Body of pancreas (tissue), 4 donors: ENCODE data around the gene ERCC5.

ENCODE experiments used
- POLR2A ChIP-seq, 3 donors: fragments of 450-650 bp; IDR thresholded peaks; one replicate each; pipeline ENCODE4 v1.6.1; 2016; ENCODE audit warnings: antibody characterized with exemption in 3 of 3, mild to moderate bottlenecking in 2 of 3
- TF ChIP-seq, protein P1 (sequence below), 7 experiments: fragments of 450-650 bp in 4 of 7; fragments of 200-600 bp in 3 of 7; sonication (generic) in 3 of 7; IDR thresholded peaks; one replicate each; pipeline ENCODE4 v1.5.1; 2016 to 2019; ENCODE audit warnings: antibody characterized with exemption in 7 of 7

DNA sequence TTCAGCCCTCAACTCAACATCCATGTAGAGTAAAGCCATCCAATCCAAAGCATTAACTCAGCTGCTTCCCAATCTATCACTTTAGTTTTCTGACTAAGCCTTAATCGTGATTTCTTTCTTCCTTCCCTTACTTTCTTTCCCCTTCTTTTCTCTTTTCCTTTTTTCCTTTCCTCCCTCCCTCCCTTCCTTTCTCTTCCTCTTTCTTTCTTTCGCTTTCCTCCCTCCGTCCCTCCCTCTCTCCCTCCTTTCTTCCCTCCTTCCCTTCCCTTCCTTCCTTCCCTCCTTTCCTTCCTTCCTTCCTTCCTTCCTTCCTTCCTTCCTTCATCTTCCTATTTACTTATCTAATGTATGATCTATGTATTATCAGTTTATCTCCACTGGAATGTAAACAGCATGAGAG is 71.2 kb downstream of the ERCC5 start:
- TF ChIP-seq, protein P1, sequence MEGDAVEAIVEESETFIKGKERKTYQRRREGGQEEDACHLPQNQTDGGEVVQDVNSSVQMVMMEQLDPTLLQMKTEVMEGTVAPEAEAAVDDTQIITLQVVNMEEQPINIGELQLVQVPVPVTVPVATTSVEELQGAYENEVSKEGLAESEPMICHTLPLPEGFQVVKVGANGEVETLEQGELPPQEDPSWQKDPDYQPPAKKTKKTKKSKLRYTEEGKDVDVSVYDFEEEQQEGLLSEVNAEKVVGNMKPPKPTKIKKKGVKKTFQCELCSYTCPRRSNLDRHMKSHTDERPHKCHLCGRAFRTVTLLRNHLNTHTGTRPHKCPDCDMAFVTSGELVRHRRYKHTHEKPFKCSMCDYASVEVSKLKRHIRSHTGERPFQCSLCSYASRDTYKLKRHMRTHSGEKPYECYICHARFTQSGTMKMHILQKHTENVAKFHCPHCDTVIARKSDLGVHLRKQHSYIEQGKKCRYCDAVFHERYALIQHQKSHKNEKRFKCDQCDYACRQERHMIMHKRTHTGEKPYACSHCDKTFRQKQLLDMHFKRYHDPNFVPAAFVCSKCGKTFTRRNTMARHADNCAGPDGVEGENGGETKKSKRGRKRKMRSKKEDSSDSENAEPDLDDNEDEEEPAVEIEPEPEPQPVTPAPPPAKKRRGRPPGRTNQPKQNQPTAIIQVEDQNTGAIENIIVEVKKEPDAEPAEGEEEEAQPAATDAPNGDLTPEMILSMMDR (IDR thresholded peaks at IDR 0.05) = no peak
- TF ChIP-seq POLR2A (IDR thresholded peaks at IDR 0.05) = no peak
